Neural progenitor cell (in vitro differentiated cells): ENCODE data around the gene PREX1. TPM values are rescaled to one million over a fixed set of nuclear protein-coding genes. Genes with fewer than 3 reads are reported as not detected.

Experiments used
- DNase-seq: peaks from one replicate; pipeline ENCODE4 v3.0.0-alpha.2; 2016; ENCODE audit warnings: low spot score
- H2AFZ ChIP-seq: fragments of 200-600 bp; sonication (generic); replicated peaks from 2 replicates; pipeline ENCODE4 v1.6.1; 2016; ENCODE audit warnings: antibody characterized with exemption
- H3F3A ChIP-seq: fragments of 200-600 bp; sonication (generic); 2 replicates; pipeline ENCODE4 v1.6.1; 2016; ENCODE audit warnings: antibody characterized with exemption, low read depth
- H3K27ac ChIP-seq: fragments of 200-600 bp; sonication (generic); 2 replicates; pipeline ENCODE4 v1.5.1; 2016; ENCODE audit warnings: mild to moderate bottlenecking
- H3K27me3 ChIP-seq: fragments of 200-600 bp; sonication (generic); 2 replicates; pipeline ENCODE4 v1.6.1; 2016; ENCODE audit warnings: mild to moderate bottlenecking, moderate library complexity
- H3K36me3 ChIP-seq: fragments of 200-600 bp; sonication (generic); 2 replicates; pipeline ENCODE4 v1.5.1; 2016
- H3K4me1 ChIP-seq: fragments of 200-600 bp; sonication (generic); 2 replicates; pipeline ENCODE4 v1.6.1; 2016; ENCODE audit warnings: mixed run types
- H3K4me2 ChIP-seq: fragments of 200-600 bp; sonication (generic); 2 replicates; pipeline ENCODE4 v1.6.1; 2016
- H3K4me3 ChIP-seq: fragments of 200-600 bp; sonication (generic); 2 replicates; pipeline ENCODE4 v1.5.1; 2016
- H3K79me2 ChIP-seq: fragments of 200-600 bp; sonication (generic); 2 replicates; pipeline ENCODE4 v1.6.1; 2016; ENCODE audit warnings: low read depth
- H3K9ac ChIP-seq: fragments of 200-600 bp; sonication (generic); 2 replicates; pipeline ENCODE4 v1.6.1; 2016
- H3K9me3 ChIP-seq: fragments of 200-600 bp; sonication (generic); 2 replicates; pipeline ENCODE4 v1.5.1; 2016; ENCODE audit warnings: low read depth
- H4K20me1 ChIP-seq: fragments of 200-600 bp; sonication (generic); 2 replicates; pipeline ENCODE4 v1.6.1; 2016; ENCODE audit warnings: low read depth
- H3K27ac Mint-ChIP-seq: 3 replicates; pipeline ENCODE4 v1.8.0; 2021; ENCODE audit warnings: mixed read lengths
- H3K27me3 Mint-ChIP-seq: 2 replicates; pipeline ENCODE4 v1.8.0; 2022; ENCODE audit warnings: low read depth, mild to moderate bottlenecking, inconsistent platforms, moderate library complexity, mixed read lengths; ENCODE audit not compliant: insufficient read depth
- H3K36me3 Mint-ChIP-seq: 3 replicates; pipeline ENCODE4 v1.8.0; 2021; ENCODE audit warnings: mixed read lengths
- H3K4me1 Mint-ChIP-seq: 3 replicates; pipeline ENCODE4 v1.8.0; 2021; ENCODE audit warnings: mixed read lengths
- H3K4me3 Mint-ChIP-seq: 3 replicates; pipeline ENCODE4 v1.8.0; 2021; ENCODE audit warnings: mild to moderate bottlenecking, moderate library complexity, mixed read lengths
- H3K9me3 Mint-ChIP-seq: 3 replicates; pipeline ENCODE4 v1.8.0; 2020; ENCODE audit warnings: mixed read lengths
- EZH2 ChIP-seq: fragments of 200-600 bp; sonication (generic); IDR thresholded peaks from 2 replicates; pipeline ENCODE4 v1.6.1; 2017; ENCODE audit warnings: antibody characterized with exemption, mild to moderate bottlenecking, moderate library complexity
- EZH2phosphoT487 ChIP-seq: fragments of 200-600 bp; sonication (generic); IDR thresholded peaks from 2 replicates; pipeline ENCODE4 v1.6.1; 2017; ENCODE audit warnings: antibody characterized with exemption
- total RNA-seq: library from RNA; depleted of rRNA; stranded (reverse); fragments of >200 nt; gene quantifications from 2 replicates; pipeline ENCODE4 v1.2.3, GENCODE V29; 2015; ENCODE audit warnings: low replicate concordance
- TF ChIP-seq, protein P1 (sequence below): fragments of 200-600 bp; sonication (generic); IDR thresholded peaks from 2 replicates; pipeline ENCODE4 v1.5.1; 2017; ENCODE audit warnings: antibody characterized with exemption, mild to moderate bottlenecking

The PREX1 gene
- total RNA-seq, 1 donor from 2014 or later, result 4.5 TPM

DNA sequence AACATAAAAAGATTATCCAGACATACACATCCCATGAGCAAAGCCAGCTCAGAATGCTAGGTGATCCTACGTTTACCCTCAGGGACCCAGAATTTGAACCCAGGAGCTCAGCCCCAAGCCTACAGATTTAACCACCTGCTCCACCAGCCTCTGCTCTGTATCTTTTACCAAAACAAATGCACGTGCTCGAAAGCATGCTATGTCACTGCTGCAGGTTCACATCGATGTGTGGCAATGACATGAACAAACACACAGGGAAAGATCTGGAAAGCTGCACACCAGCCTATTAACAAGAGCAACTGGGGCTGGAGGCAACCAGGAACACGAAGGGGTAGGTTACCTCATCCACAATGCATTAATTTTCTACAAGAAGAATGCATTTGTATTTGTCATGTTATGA lies 32.1 kb downstream of the PREX1 start:
- Histone ChIP-seq H4K20me1 (peaks cover 28% of the 10 kb centered on the region), H3K9me3 (no peaks in the 10 kb centered on the region), H3K9ac (no peak overlapping the region), H3F3A (peaks cover 39% of the 10 kb centered on the region), H3K4me1 (peaks cover 42% of the 10 kb centered on the region), H3K79me2 (no peaks in the 10 kb centered on the region), H3K4me3 (no peak overlapping the region), H3K36me3 (no peaks in the 10 kb centered on the region), H3K27ac (no peak overlapping the region), H3K27me3 (peaks cover 5% of the 10 kb centered on the region), H2AFZ (no peak overlapping the region), H3K4me2 (peak overlapping the region; percentile 75)
- no peaks in the 10 kb centered on the region for H3K36me3 Mint-ChIP-seq
- peaks cover 93% of the 10 kb centered on the region for H3K4me1 Mint-ChIP-seq
- TF ChIP-seq EZH2phosphoT487, result no peak
- no peak for TF ChIP-seq EZH2
- TF ChIP-seq, protein P1, sequence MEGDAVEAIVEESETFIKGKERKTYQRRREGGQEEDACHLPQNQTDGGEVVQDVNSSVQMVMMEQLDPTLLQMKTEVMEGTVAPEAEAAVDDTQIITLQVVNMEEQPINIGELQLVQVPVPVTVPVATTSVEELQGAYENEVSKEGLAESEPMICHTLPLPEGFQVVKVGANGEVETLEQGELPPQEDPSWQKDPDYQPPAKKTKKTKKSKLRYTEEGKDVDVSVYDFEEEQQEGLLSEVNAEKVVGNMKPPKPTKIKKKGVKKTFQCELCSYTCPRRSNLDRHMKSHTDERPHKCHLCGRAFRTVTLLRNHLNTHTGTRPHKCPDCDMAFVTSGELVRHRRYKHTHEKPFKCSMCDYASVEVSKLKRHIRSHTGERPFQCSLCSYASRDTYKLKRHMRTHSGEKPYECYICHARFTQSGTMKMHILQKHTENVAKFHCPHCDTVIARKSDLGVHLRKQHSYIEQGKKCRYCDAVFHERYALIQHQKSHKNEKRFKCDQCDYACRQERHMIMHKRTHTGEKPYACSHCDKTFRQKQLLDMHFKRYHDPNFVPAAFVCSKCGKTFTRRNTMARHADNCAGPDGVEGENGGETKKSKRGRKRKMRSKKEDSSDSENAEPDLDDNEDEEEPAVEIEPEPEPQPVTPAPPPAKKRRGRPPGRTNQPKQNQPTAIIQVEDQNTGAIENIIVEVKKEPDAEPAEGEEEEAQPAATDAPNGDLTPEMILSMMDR, result no peak
- no peak for DNase-seq
- H3K4me3 Mint-ChIP-seq, result peak overlapping the region; percentile 4
- peaks cover 9% of the 10 kb centered on the region for H3K27me3 Mint-ChIP-seq
- no peaks in the 10 kb centered on the region for H3K9me3 Mint-ChIP-seq
- peak overlapping the region; percentile 99 for H3K27ac Mint-ChIP-seq

DNA sequence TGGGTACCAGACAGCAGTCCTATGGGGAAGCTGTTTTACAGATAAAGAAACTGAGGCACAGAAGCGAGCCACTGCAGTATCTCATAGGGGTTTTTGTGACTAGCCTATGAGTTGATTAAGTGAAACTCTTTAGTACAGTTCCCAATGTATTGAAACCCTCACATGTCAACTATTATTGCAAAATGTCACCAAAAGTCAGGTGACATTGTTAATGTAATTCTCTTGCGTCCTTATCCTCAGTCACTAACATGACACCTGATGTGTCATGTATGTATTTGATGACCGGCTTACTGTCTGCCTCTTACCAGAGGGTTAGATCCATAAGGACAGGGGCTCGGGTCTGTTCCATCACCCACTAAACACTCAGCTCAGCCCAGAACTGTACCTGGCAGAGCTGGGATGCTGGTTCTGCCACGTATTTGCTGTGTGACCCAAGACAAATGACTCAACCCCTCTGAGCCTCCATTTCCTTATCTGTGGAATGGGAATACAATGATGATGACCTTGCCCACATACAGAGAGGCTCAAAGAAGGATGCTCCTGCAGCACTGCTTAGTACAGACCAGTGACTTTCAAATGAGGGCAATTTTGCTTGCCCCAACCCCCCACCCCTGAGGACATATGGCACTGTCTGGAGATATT lies 32.9 kb downstream of the PREX1 start:
- H3K4me1 Mint-ChIP-seq, result peaks cover 93% of the 10 kb centered on the region
- H3K79me2 ChIP-seq, result no peaks in the 10 kb centered on the region
- H3K27me3 Mint-ChIP-seq, result peaks cover 9% of the 10 kb centered on the region
- no peaks in the 10 kb centered on the region for H3K9me3 Mint-ChIP-seq
- H3K27ac Mint-ChIP-seq, result peak overlapping the region; percentile 99
- H3K4me1 ChIP-seq, result peaks cover 49% of the 10 kb centered on the region
- H4K20me1 ChIP-seq, result peaks cover 28% of the 10 kb centered on the region
- no peak for DNase-seq
- no peak overlapping the region for H3K9ac ChIP-seq
- H3K4me3 Mint-ChIP-seq, result peak overlapping the region; percentile 70
- TF ChIP-seq, protein P1, result no peak
- TF ChIP-seq EZH2 (no peak), EZH2phosphoT487 (no peak)
- H3K36me3 Mint-ChIP-seq, result no peaks in the 10 kb centered on the region
- H3K27me3 ChIP-seq, result peaks cover 5% of the 10 kb centered on the region
- peaks cover 43% of the 10 kb centered on the region for H3F3A ChIP-seq
- no peak overlapping the region for H3K27ac ChIP-seq
- peak overlapping the region; percentile 15 for H3K4me3 ChIP-seq
- no peaks in the 10 kb centered on the region for H3K36me3 ChIP-seq
- peak overlapping the region; percentile 75 for H3K4me2 ChIP-seq
- no peaks in the 10 kb centered on the region for H3K9me3 ChIP-seq
- H2AFZ ChIP-seq, result no peak overlapping the region

DNA sequence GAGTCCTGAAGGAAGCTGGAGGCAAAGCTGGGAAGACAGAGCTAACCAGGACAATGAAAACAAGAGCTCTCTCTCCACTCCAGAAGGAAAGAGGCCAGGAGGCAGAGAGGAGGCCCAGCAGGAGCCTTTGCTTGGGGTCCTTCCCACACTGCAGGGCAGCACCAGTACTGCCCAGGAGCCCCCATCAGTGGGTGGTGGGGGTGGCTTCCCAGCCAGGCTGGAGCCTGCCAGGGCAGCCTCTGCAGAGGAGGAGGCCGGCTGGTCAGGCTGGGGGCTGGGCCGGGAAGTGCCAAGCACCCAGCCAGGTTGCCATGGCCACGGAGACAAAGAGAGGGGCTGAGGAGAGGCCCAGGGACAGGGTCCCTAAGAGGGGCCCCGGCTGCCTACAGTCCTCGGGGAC lies 33.4 kb downstream of the PREX1 start:
- Histone ChIP-seq H3K27me3 (peaks cover 5% of the 10 kb centered on the region), H4K20me1 (peaks cover 26% of the 10 kb centered on the region), H3K4me3 (peak overlapping the region; percentile 15), H3K79me2 (no peaks in the 10 kb centered on the region), H2AFZ (peak overlapping the region; percentile 87), H3K36me3 (no peaks in the 10 kb centered on the region), H3F3A (peaks cover 43% of the 10 kb centered on the region), H3K9ac (no peak overlapping the region), H3K9me3 (no peaks in the 10 kb centered on the region), H3K4me1 (peaks cover 49% of the 10 kb centered on the region), H3K4me2 (peak overlapping the region; percentile 75), H3K27ac (no peak overlapping the region)
- Mint-ChIP-seq H3K4me1 (peaks cover 94% of the 10 kb centered on the region), H3K27me3 (peaks cover 9% of the 10 kb centered on the region), H3K4me3 (peak overlapping the region; percentile 71), H3K36me3 (no peaks in the 10 kb centered on the region), H3K27ac (peak overlapping the region; percentile 99), H3K9me3 (no peaks in the 10 kb centered on the region)
- no peak for TF ChIP-seq EZH2
- no peak for TF ChIP-seq EZH2phosphoT487
- TF ChIP-seq, protein P1, result no peak
- peak; percentile 85 for DNase-seq
